HEK293 (cell line): Measurements from ENCODE around the gene TIGAR.

Experiments
- CTCF ChIA-PET: fragments of 350-600 bp; formaldehyde crosslinking; extraction: SDS; loops from one replicate; lab custom pipeline; 2021; ENCODE audit warnings: antibody characterized with exemption; lab: Yijun Ruan, JAX
- POLR2A ChIA-PET: fragments of 300-600 bp; formaldehyde crosslinking; extraction: SDS; loops from one replicate; lab custom pipeline; 2020; ENCODE audit warnings: antibody characterized with exemption, inconsistent platforms; lab: Yijun Ruan, JAX
- H3K27ac ChIP-seq: fragments of 200-500 bp; sonication (Bioruptor generic); 2 replicates; pipeline ENCODE4 v1.5.1; 2014; ENCODE audit warnings: low read depth, low read length, control low read depth, inconsistent platforms; ENCODE audit errors: extremely low read depth
- H3K36me3 ChIP-seq, 2 experiments: fragments of 200-500 bp in 1 of 2; sonication (Bioruptor generic) in 1 of 2; 1 replicate in 1 of 2; 2 replicates in 1 of 2; pipeline ENCODE4 v1.5.1; 2014 to 2017; ENCODE audit warnings: inconsistent platforms in 2 of 2, low read length in 2 of 2; ENCODE audit not compliant: control insufficient read depth in 2 of 2, insufficient read depth in 1 of 2
- H3K4me1 ChIP-seq: fragments of 200-500 bp; sonication (Bioruptor generic); 2 replicates; pipeline ENCODE4 v1.5.1; 2014; ENCODE audit warnings: mild to moderate bottlenecking, low read length, inconsistent platforms; ENCODE audit not compliant: control insufficient read depth, insufficient read depth
- H3K4me3 ChIP-seq: 2 replicates; pipeline ENCODE4 v1.5.1; 2011; ENCODE audit warnings: low read depth, mild to moderate bottlenecking, control low read depth, low read length, moderate library complexity
- H3K9me3 ChIP-seq: fragments of 200-500 bp; sonication (Bioruptor generic); 2 replicates; pipeline ENCODE4 v1.5.1; 2014; ENCODE audit warnings: low read depth, low read length, inconsistent platforms; ENCODE audit not compliant: control insufficient read depth, insufficient read depth
- GLIS1 ChIP-seq: fragments of 450-650 bp; formaldehyde crosslinking; IDR thresholded peaks from 2 replicates; pipeline ENCODE4 v1.5.1; 2016; ENCODE audit warnings: missing biosample characterization, missing genetic modification characterization
- HOXA7 ChIP-seq: sonication (generic); formaldehyde crosslinking; IDR thresholded peaks from 2 replicates; pipeline ENCODE4 v1.8.1; 2022; ENCODE audit warnings: missing genetic modification reagents, borderline replicate concordance
- HOXC10 ChIP-seq: sonication (generic); formaldehyde crosslinking; IDR thresholded peaks from 2 replicates; pipeline ENCODE4 v1.8.1; 2023; ENCODE audit warnings: mild to moderate bottlenecking, missing genetic modification reagents
- IKZF3 ChIP-seq: fragments of 450-650 bp; IDR thresholded peaks from 2 replicates; pipeline ENCODE4 v1.5.0; 2018; ENCODE audit warnings: missing biosample characterization, mild to moderate bottlenecking, missing genetic modification characterization, moderate library complexity
- KLF1 ChIP-seq: fragments of 450-650 bp; formaldehyde crosslinking; IDR thresholded peaks from 2 replicates; pipeline ENCODE4 v1.5.1; 2016; ENCODE audit warnings: missing biosample characterization, missing genetic modification characterization
- KLF7 ChIP-seq: fragments of 450-650 bp; formaldehyde crosslinking; IDR thresholded peaks from 2 replicates; pipeline ENCODE4 v1.5.1; 2016; ENCODE audit warnings: missing biosample characterization, missing genetic modification characterization, borderline replicate concordance
- MZF1 ChIP-seq: fragments of 450-650 bp; formaldehyde crosslinking; IDR thresholded peaks from 2 replicates; pipeline ENCODE4 v1.5.1; 2017; ENCODE audit warnings: missing biosample characterization, missing genetic modification characterization, borderline replicate concordance
- OSR2 ChIP-seq: fragments of 450-650 bp; formaldehyde crosslinking; IDR thresholded peaks from 2 replicates; pipeline ENCODE4 v1.5.1; 2016; ENCODE audit warnings: missing biosample characterization, missing genetic modification characterization
- SP2 ChIP-seq: fragments of 450-650 bp; formaldehyde crosslinking; IDR thresholded peaks from 2 replicates; pipeline ENCODE4 v1.5.1; 2016; ENCODE audit warnings: missing biosample characterization, missing genetic modification characterization
- TCF7L2 ChIP-seq: IDR thresholded peaks from 2 replicates; pipeline ENCODE4 v1.6.1; 2011; ENCODE audit warnings: low read depth, mild to moderate bottlenecking, inconsistent platforms, low read length, moderate library complexity, borderline replicate concordance
- TRIM28 ChIP-seq: IDR thresholded peaks from 2 replicates; pipeline ENCODE4 v1.6.1; 2011; ENCODE audit warnings: low read length, control low read depth, borderline replicate concordance
- ZBTB17 ChIP-seq: fragments of 450-650 bp; formaldehyde crosslinking; IDR thresholded peaks from 2 replicates; pipeline ENCODE4 v1.5.1; 2016; ENCODE audit warnings: missing biosample characterization, missing genetic modification characterization
- ZBTB21 ChIP-seq: fragments of 450-650 bp; formaldehyde crosslinking; IDR thresholded peaks from 2 replicates; pipeline ENCODE4 v1.5.1; 2017; ENCODE audit warnings: missing biosample characterization, missing genetic modification characterization
- ZBTB48 ChIP-seq: fragments of 450-650 bp; formaldehyde crosslinking; IDR thresholded peaks from 2 replicates; pipeline ENCODE4 v1.5.1; 2016; ENCODE audit warnings: missing biosample characterization, missing genetic modification characterization
- ZIC2 ChIP-seq: fragments of 450-650 bp; formaldehyde crosslinking; IDR thresholded peaks from 2 replicates; pipeline ENCODE4 v1.5.1; 2016; ENCODE audit warnings: missing biosample characterization, missing genetic modification characterization
- ZNF112 ChIP-seq: fragments of 450-650 bp; formaldehyde crosslinking; IDR thresholded peaks from 2 replicates; pipeline ENCODE4 v1.5.0; 2017; ENCODE audit warnings: missing biosample characterization, missing genetic modification characterization
- ZNF121 ChIP-seq: fragments of 450-650 bp; formaldehyde crosslinking; IDR thresholded peaks from 2 replicates; pipeline ENCODE4 v1.5.1; 2016; ENCODE audit warnings: missing biosample characterization, missing genetic modification characterization
- ZNF16 ChIP-seq: fragments of 450-650 bp; formaldehyde crosslinking; IDR thresholded peaks from 2 replicates; pipeline ENCODE4 v1.5.1; 2016; ENCODE audit warnings: low read depth, missing biosample characterization, missing genetic modification characterization
- ZNF24 ChIP-seq: fragments of 450-650 bp; formaldehyde crosslinking; IDR thresholded peaks from 2 replicates; pipeline ENCODE4 v1.5.1; 2016; ENCODE audit warnings: missing biosample characterization, missing genetic modification characterization
- ZNF391 ChIP-seq: fragments of 450-650 bp; formaldehyde crosslinking; IDR thresholded peaks from 2 replicates; pipeline ENCODE4 v1.5.1; 2016; ENCODE audit warnings: low read depth, missing biosample characterization, missing genetic modification characterization, borderline replicate concordance
- ZNF433 ChIP-seq: fragments of 450-650 bp; formaldehyde crosslinking; IDR thresholded peaks from 2 replicates; pipeline ENCODE4 v1.5.1; 2016; ENCODE audit warnings: missing biosample characterization, missing genetic modification characterization, low read depth
- ZNF48 ChIP-seq: fragments of 450-650 bp; formaldehyde crosslinking; IDR thresholded peaks from 2 replicates; pipeline ENCODE4 v1.5.1; 2016; ENCODE audit warnings: missing biosample characterization, missing genetic modification characterization
- ZNF560 ChIP-seq: fragments of 450-650 bp; formaldehyde crosslinking; IDR thresholded peaks from 2 replicates; pipeline ENCODE4 v1.5.1; 2017; ENCODE audit warnings: missing biosample characterization, missing genetic modification characterization, borderline replicate concordance
- ZNF610 ChIP-seq: fragments of 450-650 bp; formaldehyde crosslinking; IDR thresholded peaks from 2 replicates; pipeline ENCODE4 v1.5.1; 2016; ENCODE audit warnings: missing biosample characterization, missing genetic modification characterization, borderline replicate concordance
- ZNF830 ChIP-seq: fragments of 450-650 bp; IDR thresholded peaks from 2 replicates; pipeline ENCODE4 v1.5.0; 2018; ENCODE audit warnings: missing biosample characterization, missing genetic modification characterization, low read depth, mild to moderate bottlenecking, moderate library complexity
- ZNF843 ChIP-seq: fragments of 450-650 bp; formaldehyde crosslinking; IDR thresholded peaks from 2 replicates; pipeline ENCODE4 v1.5.1; 2016; ENCODE audit warnings: missing biosample characterization, missing genetic modification characterization
- ZSCAN16 ChIP-seq: fragments of 450-650 bp; formaldehyde crosslinking; IDR thresholded peaks from 2 replicates; pipeline ENCODE4 v1.5.1; 2016; ENCODE audit warnings: missing biosample characterization, missing genetic modification characterization
- TF ChIP-seq, protein P1 (sequence below): fragments of 450-650 bp; formaldehyde crosslinking; IDR thresholded peaks from 2 replicates; pipeline ENCODE4 v1.5.1; 2016; ENCODE audit warnings: missing biosample characterization, missing genetic modification characterization
- TF ChIP-seq, protein P2 (sequence below): fragments of 450-650 bp; formaldehyde crosslinking; IDR thresholded peaks from 2 replicates; pipeline ENCODE4 v1.5.1; 2016; ENCODE audit warnings: missing biosample characterization, missing genetic modification characterization
- TF ChIP-seq, protein P3 (sequence below): fragments of 450-650 bp; formaldehyde crosslinking; IDR thresholded peaks from 2 replicates; pipeline ENCODE4 v1.5.1; 2016; ENCODE audit warnings: missing biosample characterization, missing genetic modification characterization
- TF ChIP-seq, protein P4 (sequence below): fragments of 450-650 bp; formaldehyde crosslinking; IDR thresholded peaks from 2 replicates; pipeline ENCODE4 v1.5.1; 2016; ENCODE audit warnings: missing biosample characterization, missing genetic modification characterization

TIGAR gene

DNA sequence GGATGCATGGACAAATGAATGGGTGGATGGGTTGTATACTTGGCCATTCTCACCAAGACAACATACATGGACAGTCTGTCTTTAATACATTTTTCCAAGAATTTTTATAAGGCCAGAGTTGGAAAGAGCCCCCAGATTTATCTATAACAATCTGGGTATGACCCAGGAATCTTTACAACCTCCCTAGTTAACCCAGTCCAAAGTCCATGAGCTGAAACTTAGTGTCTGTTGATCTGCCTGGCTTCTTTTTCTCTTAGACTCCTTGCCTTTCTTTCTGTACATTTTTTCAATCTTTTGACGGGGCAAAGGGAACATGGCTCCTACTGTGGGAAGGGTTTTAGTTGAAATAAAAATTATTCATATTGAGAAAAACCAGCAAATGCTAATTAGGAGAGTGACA, 57.8 kb downstream of the TIGAR start (continued):
- TF ChIP-seq ZNF610 (tag by site-specific recombination) (no peak), ZNF112 (no peak), ZNF560 (no peak), ZNF433 (tag by site-specific recombination) (no peak), HOXC10 (CRISPR knock-in tag) (no peak)

DNA sequence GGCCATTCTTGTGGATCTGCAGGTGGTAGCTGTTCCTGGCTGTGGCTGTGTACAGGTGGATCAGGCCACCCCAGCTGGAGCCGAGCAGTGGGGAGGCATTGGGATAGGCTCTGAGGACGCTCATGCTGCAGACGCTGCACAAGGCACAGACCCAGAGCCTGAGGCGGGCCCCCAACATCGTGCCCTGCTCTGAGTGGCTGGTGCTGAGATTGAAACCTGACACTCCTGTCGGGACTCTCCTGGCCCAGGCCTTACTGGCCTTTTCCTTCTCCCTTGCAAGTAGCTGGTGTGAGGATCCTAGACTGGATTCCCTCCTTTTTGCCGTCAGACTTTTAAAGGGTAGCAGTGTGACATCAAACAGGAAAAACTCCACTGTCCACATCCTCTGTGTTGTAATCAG, 58.4 kb downstream of the TIGAR start, which contains the start of gene FGF23:
Gene FGF23, minus strand, starts transcription at position 308 of the 400 bp plus-strand sequence. Its CDS starts 130 bp downstream, at position 178.
- Histone ChIP-seq H3K36me3 (no peaks in the 10 kb centered on the region), H3K4me3 (no peak within 1 kb of the TSS), H3K9me3 (no peaks in the 10 kb centered on the region), H3K4me1 (no peaks in the 10 kb centered on the region), H3K27ac (no peak within 1 kb of the TSS)
- ChIA-PET POLR2A (no interaction called here), CTCF (interaction anchor here (1.1 kb wide), 1 partner anchor 148 kb away, joined by 4 read pairs; no protein-coding TSS in a partner anchor)
- TF ChIP-seq ZNF16 (tag by site-specific recombination) (no peak), ZBTB17 (tag by site-specific recombination) (0 out of 2 replicates have a peak, but pooled peaks have one; percentile 22), ZNF830 (tag by site-specific recombination) (no peak), ZNF843 (tag by site-specific recombination) (no peak), KLF7 (tag by site-specific recombination) (no peak), ZSCAN16 (tag by site-specific recombination) (no peak), ZNF121 (tag by site-specific recombination) (no peak), ZNF48 (tag by site-specific recombination) (no peak), ZNF391 (tag by site-specific recombination) (no peak), HOXA7 (CRISPR knock-in tag) (no peak), ZIC2 (tag by site-specific recombination) (peak; percentile 67; the same call in 1 of the 2 replicates), ZBTB21 (tag by site-specific recombination) (no peak), SP2 (tag by site-specific recombination) (peak; percentile 22; the same call in 1 of the 2 replicates), IKZF3 (no peak), ZBTB48 (tag by site-specific recombination) (no peak), GLIS1 (peak; percentile 25; the same call in 1 of the 2 replicates), OSR2 (tag by site-specific recombination) (no peak), TCF7L2 (no peak), ZNF24 (tag by site-specific recombination) (no peak), TRIM28 (no peak), KLF1 (tag by site-specific recombination) (no peak), MZF1 (tag by site-specific recombination) (no peak)
- TF ChIP-seq, protein P1, sequence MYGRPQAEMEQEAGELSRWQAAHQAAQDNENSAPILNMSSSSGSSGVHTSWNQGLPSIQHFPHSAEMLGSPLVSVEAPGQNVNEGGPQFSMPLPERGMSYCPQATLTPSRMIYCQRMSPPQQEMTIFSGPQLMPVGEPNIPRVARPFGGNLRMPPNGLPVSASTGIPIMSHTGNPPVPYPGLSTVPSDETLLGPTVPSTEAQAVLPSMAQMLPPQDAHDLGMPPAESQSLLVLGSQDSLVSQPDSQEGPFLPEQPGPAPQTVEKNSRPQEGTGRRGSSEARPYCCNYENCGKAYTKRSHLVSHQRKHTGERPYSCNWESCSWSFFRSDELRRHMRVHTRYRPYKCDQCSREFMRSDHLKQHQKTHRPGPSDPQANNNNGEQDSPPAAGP (tag by site-specific recombination) = no peak
- TF ChIP-seq, protein P2, sequence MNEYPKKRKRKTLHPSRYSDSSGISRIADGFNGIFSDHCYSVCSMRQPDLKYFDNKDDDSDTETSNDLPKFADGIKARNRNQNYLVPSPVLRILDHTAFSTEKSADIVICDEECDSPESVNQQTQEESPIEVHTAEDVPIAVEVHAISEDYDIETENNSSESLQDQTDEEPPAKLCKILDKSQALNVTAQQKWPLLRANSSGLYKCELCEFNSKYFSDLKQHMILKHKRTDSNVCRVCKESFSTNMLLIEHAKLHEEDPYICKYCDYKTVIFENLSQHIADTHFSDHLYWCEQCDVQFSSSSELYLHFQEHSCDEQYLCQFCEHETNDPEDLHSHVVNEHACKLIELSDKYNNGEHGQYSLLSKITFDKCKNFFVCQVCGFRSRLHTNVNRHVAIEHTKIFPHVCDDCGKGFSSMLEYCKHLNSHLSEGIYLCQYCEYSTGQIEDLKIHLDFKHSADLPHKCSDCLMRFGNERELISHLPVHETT (tag by site-specific recombination) = no peak
- TF ChIP-seq, protein P3, sequence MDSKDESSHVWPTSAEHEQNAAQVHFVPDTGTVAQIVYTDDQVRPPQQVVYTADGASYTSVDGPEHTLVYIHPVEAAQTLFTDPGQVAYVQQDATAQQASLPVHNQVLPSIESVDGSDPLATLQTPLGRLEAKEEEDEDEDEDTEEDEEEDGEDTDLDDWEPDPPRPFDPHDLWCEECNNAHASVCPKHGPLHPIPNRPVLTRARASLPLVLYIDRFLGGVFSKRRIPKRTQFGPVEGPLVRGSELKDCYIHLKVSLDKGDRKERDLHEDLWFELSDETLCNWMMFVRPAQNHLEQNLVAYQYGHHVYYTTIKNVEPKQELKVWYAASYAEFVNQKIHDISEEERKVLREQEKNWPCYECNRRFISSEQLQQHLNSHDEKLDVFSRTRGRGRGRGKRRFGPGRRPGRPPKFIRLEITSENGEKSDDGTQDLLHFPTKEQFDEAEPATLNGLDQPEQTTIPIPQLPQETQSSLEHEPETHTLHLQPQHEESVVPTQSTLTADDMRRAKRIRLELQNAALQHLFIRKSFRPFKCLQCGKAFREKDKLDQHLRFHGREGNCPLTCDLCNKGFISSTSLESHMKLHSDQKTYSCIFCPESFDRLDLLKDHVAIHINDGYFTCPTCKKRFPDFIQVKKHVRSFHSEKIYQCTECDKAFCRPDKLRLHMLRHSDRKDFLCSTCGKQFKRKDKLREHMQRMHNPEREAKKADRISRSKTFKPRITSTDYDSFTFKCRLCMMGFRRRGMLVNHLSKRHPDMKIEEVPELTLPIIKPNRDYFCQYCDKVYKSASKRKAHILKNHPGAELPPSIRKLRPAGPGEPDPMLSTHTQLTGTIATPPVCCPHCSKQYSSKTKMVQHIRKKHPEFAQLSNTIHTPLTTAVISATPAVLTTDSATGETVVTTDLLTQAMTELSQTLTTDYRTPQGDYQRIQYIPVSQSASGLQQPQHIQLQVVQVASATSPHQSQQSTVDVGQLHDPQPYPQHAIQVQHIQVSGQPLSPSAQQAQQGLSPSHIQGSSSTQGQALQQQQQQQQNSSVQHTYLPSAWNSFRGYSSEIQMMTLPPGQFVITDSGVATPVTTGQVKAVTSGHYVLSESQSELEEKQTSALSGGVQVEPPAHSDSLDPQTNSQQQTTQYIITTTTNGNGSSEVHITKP (tag by site-specific recombination) = no peak
- TF ChIP-seq, protein P4, sequence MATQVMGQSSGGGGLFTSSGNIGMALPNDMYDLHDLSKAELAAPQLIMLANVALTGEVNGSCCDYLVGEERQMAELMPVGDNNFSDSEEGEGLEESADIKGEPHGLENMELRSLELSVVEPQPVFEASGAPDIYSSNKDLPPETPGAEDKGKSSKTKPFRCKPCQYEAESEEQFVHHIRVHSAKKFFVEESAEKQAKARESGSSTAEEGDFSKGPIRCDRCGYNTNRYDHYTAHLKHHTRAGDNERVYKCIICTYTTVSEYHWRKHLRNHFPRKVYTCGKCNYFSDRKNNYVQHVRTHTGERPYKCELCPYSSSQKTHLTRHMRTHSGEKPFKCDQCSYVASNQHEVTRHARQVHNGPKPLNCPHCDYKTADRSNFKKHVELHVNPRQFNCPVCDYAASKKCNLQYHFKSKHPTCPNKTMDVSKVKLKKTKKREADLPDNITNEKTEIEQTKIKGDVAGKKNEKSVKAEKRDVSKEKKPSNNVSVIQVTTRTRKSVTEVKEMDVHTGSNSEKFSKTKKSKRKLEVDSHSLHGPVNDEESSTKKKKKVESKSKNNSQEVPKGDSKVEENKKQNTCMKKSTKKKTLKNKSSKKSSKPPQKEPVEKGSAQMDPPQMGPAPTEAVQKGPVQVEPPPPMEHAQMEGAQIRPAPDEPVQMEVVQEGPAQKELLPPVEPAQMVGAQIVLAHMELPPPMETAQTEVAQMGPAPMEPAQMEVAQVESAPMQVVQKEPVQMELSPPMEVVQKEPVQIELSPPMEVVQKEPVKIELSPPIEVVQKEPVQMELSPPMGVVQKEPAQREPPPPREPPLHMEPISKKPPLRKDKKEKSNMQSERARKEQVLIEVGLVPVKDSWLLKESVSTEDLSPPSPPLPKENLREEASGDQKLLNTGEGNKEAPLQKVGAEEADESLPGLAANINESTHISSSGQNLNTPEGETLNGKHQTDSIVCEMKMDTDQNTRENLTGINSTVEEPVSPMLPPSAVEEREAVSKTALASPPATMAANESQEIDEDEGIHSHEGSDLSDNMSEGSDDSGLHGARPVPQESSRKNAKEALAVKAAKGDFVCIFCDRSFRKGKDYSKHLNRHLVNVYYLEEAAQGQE = no peak
